Endometrial microvascular endothelial cells (primary cell): ENCODE results near the gene NSD1. TPM values are rescaled to one million over a fixed set of nuclear protein-coding genes. Genes with fewer than 3 reads are reported as not detected.
"Not testable (repeated sequence)": the region's sequence is repeated elsewhere in the genome, so short reads cannot be mapped to it uniquely, and the experiment has no call there.

ENCODE experiments used
- in situ Hi-C: cut with HindIII; loops from 2 replicates; pipeline ENCODE4 v1.10.0; 2017; ENCODE audit warnings: low sequenced_read_pairs, low pct_unique_long_range_greater_than_20kb; ENCODE audit errors: inconsistent ontology term
- total RNA-seq: library from RNA; depleted of rRNA; stranded (reverse); fragments of >200 nt; gene quantifications from one replicate; pipeline ENCODE4 v1.2.3, GENCODE V29; 2015; ENCODE audit errors: inconsistent ontology term

Gene NSD1
- total RNA-seq, 1 donor from 2014 or later, result 34.3 TPM

- in situ Hi-C loops, result no loop called here
These were observed 198.7 kb downstream of the NSD1 start for GRCh38 chr5:177332031-177332895.

- in situ Hi-C loops, result no loop called here
These were observed 199.3 kb downstream of the NSD1 start for GRCh38 chr5:177332896-177333260.

GRCh38 chr5:177333420-177334154 is 200.0 kb downstream of the NSD1 start:
- in situ Hi-C loops, result no loop called here

- in situ Hi-C loops, result no loop called here
These were observed 200.6 kb downstream of the NSD1 start for GRCh38 chr5:177334155-177334551.

GRCh38 chr5:177334781-177335700 is 201.5 kb downstream of the NSD1 start:
- in situ Hi-C loops, result no loop called here

GRCh38 chr5:177335701-177336065 is 202.1 kb downstream of the NSD1 start:
- in situ Hi-C loops, result no loop called here

- in situ Hi-C loops, result no loop called here
These were observed 202.5 kb downstream of the NSD1 start for GRCh38 chr5:177336112-177336511.

GRCh38 chr5:177336603-177337494 is 203.3 kb downstream of the NSD1 start:
- in situ Hi-C loops, result no loop called here

GRCh38 chr5:177338251-177339106 is 204.9 kb downstream of the NSD1 start:
- in situ Hi-C loops, result no loop called here

- in situ Hi-C loops, result no loop called here
These were observed 205.6 kb downstream of the NSD1 start for GRCh38 chr5:177339107-177339638.

- in situ Hi-C loops, result not testable (repeated sequence)
These were observed 209.4 kb downstream of the NSD1 start for GRCh38 chr5:177343000-177343399.

- in situ Hi-C loops, result no loop called here
These were observed 210.2 kb downstream of the NSD1 start for GRCh38 chr5:177343777-177344176.

GRCh38 chr5:177344891-177345290 is 211.3 kb downstream of the NSD1 start:
- in situ Hi-C loops, result no loop called here

- in situ Hi-C loops, result no loop called here
These were observed 213.2 kb downstream of the NSD1 start for GRCh38 chr5:177346820-177347219.

GRCh38 chr5:177347699-177348098 is 214.1 kb downstream of the NSD1 start:
- in situ Hi-C loops, result no loop called here

GRCh38 chr5:177349362-177349647 is 215.7 kb downstream of the NSD1 start:
- in situ Hi-C loops, result no loop called here

- in situ Hi-C loops, result no loop called here
These were observed 216.2 kb downstream of the NSD1 start for GRCh38 chr5:177349762-177350161.
